NB4 (cell line): ENCODE results near the gene LMNA.

Experiments used
- POLR2A ChIP-seq: IDR thresholded peaks from 2 replicates; pipeline ENCODE4 v1.6.1; 2011; ENCODE audit warnings: mild to moderate bottlenecking; ENCODE audit not compliant: insufficient read length; ENCODE audit errors: extremely low read depth
- TF ChIP-seq, protein P1 (sequence below): IDR thresholded peaks from one replicate; pipeline ENCODE4 v1.5.1; 2012; ENCODE audit warnings: low read depth, low read length

DNA sequence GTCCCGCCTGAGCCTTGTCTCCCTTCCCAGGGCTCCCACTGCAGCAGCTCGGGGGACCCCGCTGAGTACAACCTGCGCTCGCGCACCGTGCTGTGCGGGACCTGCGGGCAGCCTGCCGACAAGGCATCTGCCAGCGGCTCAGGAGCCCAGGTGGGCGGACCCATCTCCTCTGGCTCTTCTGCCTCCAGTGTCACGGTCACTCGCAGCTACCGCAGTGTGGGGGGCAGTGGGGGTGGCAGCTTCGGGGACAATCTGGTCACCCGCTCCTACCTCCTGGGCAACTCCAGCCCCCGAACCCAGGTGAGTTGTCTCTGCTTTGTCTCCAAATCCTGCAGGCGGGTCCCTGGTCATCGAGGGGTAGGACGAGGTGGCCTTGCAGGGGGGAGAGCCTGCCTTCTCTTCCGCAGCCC lies 24.0 kb downstream of the LMNA start:
- TF ChIP-seq, protein P1, sequence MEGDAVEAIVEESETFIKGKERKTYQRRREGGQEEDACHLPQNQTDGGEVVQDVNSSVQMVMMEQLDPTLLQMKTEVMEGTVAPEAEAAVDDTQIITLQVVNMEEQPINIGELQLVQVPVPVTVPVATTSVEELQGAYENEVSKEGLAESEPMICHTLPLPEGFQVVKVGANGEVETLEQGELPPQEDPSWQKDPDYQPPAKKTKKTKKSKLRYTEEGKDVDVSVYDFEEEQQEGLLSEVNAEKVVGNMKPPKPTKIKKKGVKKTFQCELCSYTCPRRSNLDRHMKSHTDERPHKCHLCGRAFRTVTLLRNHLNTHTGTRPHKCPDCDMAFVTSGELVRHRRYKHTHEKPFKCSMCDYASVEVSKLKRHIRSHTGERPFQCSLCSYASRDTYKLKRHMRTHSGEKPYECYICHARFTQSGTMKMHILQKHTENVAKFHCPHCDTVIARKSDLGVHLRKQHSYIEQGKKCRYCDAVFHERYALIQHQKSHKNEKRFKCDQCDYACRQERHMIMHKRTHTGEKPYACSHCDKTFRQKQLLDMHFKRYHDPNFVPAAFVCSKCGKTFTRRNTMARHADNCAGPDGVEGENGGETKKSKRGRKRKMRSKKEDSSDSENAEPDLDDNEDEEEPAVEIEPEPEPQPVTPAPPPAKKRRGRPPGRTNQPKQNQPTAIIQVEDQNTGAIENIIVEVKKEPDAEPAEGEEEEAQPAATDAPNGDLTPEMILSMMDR, result no peak
- TF ChIP-seq POLR2A, result no peak
